Measurements from ENCODE around the gene C5orf52. TPM values are rescaled to one million over a fixed set of nuclear protein-coding genes. Genes with fewer than 3 reads are reported as not detected.
"Not testable (repeated sequence)": the region's sequence is repeated elsewhere in the genome, so short reads cannot be mapped to it uniquely, and the experiment has no call there.

Gene C5orf52
- total RNA-seq, 1 donor from 2014 or later, result not detected

DNA sequence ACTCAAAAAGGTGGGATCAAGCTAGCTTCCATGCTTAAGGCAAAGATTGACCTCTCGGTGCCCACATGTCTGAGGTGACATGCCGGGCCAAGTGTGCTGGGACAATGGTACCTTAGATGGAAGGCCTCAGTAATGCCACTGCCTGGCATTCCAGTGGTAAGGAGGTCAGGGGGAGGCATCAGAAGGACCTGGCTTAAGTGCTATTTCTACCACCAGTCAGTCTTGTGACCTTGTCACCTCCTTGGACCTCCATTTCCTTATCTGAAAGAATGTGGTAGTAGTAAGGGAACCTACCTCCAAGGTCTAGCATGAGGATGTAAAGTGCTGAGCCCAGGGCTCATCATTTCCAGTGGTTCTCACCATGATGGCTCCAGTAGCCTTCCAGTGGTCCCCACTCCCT, 8.9 kb downstream of the C5orf52 start:
- H3K27me3 ChIP-seq (ENCODE audit: control insufficient read depth, insufficient read depth, low read length), result no peaks in the 10 kb centered on the region
- DNase-seq (ENCODE audit: low read depth), result no peak
- H3K36me3 ChIP-seq (ENCODE audit: control insufficient read depth, insufficient read depth, low read length), result no peaks in the 10 kb centered on the region
- H3K4me3 ChIP-seq (ENCODE audit: low read depth, low read length), result no peak overlapping the region
- TF ChIP-seq, protein P1, sequence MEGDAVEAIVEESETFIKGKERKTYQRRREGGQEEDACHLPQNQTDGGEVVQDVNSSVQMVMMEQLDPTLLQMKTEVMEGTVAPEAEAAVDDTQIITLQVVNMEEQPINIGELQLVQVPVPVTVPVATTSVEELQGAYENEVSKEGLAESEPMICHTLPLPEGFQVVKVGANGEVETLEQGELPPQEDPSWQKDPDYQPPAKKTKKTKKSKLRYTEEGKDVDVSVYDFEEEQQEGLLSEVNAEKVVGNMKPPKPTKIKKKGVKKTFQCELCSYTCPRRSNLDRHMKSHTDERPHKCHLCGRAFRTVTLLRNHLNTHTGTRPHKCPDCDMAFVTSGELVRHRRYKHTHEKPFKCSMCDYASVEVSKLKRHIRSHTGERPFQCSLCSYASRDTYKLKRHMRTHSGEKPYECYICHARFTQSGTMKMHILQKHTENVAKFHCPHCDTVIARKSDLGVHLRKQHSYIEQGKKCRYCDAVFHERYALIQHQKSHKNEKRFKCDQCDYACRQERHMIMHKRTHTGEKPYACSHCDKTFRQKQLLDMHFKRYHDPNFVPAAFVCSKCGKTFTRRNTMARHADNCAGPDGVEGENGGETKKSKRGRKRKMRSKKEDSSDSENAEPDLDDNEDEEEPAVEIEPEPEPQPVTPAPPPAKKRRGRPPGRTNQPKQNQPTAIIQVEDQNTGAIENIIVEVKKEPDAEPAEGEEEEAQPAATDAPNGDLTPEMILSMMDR (IDR thresholded peaks at IDR 0.05; ENCODE audit: insufficient read depth, low read length, poor library complexity, severe bottlenecking), result no peak

DNA sequence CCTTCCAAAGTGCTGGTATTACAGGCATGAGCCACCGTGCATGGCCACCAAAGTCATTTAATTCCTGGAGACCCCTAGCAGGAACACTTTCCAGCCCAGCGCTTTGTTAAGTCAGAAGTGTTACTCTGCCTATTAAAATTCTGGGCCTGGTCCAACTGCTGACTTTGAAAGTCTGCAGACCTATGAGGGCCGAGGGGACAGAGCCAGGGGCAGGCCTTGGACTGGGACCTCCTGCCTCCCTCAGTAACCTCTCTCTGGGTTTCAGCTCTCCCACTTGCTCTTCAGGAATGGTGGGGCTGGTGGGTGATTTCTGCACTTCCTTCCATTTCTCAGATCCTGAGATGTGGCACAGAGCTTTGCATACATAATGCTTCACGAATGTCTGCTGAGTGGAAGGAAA, 9.7 kb downstream of the C5orf52 start:
- TF ChIP-seq, protein P1 (IDR thresholded peaks at IDR 0.05; ENCODE audit: insufficient read depth, low read length, poor library complexity, severe bottlenecking), result no peak
- no peak overlapping the region for H3K4me3 ChIP-seq (ENCODE audit: low read depth, low read length)
- H3K27me3 ChIP-seq (ENCODE audit: control insufficient read depth, insufficient read depth, low read length), result no peaks in the 10 kb centered on the region
- no peak for DNase-seq (ENCODE audit: low read depth)
- no peaks in the 10 kb centered on the region for H3K36me3 ChIP-seq (ENCODE audit: control insufficient read depth, insufficient read depth, low read length)

DNA sequence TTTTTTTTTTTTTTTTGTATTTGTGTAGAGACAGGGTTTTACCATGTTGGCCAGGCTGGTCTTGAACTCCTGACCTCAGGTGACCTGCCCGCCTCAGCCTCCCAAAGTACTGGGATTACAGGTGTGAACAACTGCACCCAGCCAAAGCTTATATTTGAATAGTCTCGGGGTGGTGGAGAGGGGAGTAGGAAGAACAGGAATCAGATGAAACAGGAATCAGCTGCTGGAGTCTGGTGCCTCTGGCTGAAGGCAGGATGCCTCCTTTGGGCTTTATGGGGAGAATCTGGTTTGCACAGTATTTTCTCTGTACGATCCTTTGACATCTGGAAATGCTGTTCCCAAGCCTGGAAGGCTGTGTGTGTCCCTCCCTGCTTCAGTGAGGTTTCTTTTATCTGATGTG, 10.9 kb downstream of the C5orf52 start:
- no peak overlapping the region for H3K4me3 ChIP-seq (ENCODE audit: low read depth, low read length)
- no peak for DNase-seq (ENCODE audit: low read depth)
- no peaks in the 10 kb centered on the region for H3K36me3 ChIP-seq (ENCODE audit: control insufficient read depth, insufficient read depth, low read length)
- TF ChIP-seq, protein P1 (IDR thresholded peaks at IDR 0.05; ENCODE audit: insufficient read depth, low read length, poor library complexity, severe bottlenecking), result no peak
- H3K27me3 ChIP-seq (ENCODE audit: control insufficient read depth, insufficient read depth, low read length), result no peaks in the 10 kb centered on the region

DNA sequence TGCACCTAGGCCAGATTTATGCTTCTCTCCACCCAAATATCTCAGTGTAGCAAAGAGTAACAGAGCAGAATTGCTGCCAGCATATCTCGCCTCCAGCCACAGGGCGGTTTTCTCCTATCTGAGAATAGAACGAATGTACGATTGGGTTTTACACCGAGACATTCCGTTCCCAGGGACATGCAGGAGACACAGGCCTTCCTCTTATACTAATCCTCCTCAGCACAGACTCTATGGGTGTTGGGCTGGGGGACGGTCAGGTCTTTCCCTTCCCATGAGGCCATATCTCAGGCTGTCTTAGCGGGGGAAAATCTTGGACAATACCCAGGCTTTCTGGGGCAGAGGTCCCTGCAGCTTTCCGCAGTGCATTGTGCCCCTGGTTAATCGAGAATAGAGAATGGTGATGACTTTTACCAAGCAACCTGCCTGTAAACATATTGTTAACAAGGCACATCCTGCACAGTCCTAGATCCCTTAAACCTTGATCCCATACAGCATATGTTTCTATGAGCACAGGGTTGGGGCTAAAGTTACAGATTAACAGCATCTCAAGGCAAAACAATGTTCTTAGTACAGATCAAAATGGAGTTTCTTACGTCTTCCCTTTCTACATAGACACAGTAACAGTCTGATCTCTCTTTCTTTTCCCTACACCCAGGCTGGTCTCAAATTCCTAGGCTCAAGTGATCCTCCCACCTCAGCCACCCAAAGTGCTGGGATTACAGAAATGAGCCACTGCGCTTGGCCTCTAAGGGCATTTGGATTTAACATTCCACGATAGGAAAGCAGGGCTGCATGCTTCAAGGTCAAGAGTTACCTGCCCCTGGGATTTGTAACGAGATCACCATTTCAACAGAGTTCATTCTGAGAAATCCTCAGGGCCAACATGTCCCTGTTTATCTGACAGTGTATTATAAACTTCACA, 15.2 kb downstream of the C5orf52 start:
- not testable (repeated sequence) for H3K4me3 ChIP-seq (ENCODE audit: low read depth, low read length); DNase-seq (ENCODE audit: low read depth); H3K27me3 ChIP-seq (ENCODE audit: control insufficient read depth, insufficient read depth, low read length); H3K36me3 ChIP-seq (ENCODE audit: control insufficient read depth, insufficient read depth, low read length)

DNA sequence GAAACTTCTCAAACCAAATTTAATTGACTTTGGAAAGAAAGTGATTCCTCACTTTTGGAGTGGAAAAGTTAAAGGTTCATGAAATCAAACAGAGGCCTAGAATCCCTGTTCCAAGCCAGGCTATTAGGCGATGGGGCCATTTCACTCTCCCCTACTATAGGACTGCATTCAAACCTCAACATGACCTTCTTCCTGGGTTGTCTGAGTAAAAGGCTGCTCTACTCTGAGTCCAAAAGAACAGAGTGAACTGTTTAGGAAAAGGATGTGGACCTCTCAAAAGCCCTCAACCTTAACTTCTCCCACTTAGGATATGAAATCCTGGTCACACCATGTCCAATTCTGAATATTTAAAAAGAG, 15.8 kb downstream of the C5orf52 start:
- Histone ChIP-seq H3K36me3 (ENCODE audit: control insufficient read depth, insufficient read depth, low read length) (no peaks in the 10 kb centered on the region), H3K4me3 (ENCODE audit: low read depth, low read length) (no peak overlapping the region), H3K27me3 (ENCODE audit: control insufficient read depth, insufficient read depth, low read length) (no peaks in the 10 kb centered on the region)
- TF ChIP-seq, protein P1 (IDR thresholded peaks at IDR 0.05; ENCODE audit: insufficient read depth, low read length, poor library complexity, severe bottlenecking), result no peak
- DNase-seq (ENCODE audit: low read depth), result no peak

DNA sequence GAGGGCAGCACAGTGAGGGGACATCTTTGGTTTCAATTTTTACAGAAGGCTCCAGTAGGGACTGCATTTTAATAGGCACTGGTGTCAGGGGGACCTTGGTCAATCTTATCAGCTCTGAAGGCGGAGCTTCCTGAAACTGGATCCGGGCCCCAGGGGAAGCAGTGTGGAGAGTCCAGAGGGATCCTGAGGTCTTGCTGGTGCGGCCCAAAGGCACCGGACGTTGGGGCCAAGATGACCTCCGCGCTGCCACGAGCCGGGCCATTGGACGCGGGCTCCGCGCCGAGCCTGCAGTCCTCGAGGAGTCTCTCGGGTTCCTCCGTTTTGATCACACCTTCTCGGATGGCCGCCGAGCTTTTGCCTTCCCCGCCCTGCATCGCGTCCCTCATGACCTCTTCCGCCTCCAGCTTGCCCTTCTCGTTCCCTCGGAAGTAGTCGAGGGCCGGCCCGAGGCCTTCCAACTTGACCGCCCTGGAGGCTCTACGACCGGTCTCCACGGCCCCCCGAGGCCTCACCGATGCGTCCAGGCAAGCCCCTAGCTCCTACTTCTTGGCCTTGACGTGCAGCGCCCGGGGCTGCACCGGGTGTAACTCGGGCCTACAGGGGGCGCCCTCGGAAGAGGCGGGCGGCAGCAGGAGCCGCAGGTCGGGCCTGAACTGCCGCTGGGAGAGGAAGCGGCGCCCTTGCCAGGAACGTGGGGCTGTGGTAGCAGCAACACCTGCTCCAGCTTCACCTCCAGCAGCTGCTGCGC, 18.8 kb downstream of the C5orf52 start:
- H3K4me3 ChIP-seq (ENCODE audit: low read depth, low read length), result no peak overlapping the region

More for the DNA sequence above, 18.8 kb downstream of the C5orf52 start:
- Histone ChIP-seq H3K36me3 (ENCODE audit: control insufficient read depth, insufficient read depth, low read length) (no peaks in the 10 kb centered on the region), H3K27me3 (ENCODE audit: control insufficient read depth, insufficient read depth, low read length) (no peaks in the 10 kb centered on the region)
- TF ChIP-seq, protein P1 (IDR thresholded peaks at IDR 0.05; ENCODE audit: insufficient read depth, low read length, poor library complexity, severe bottlenecking), result peak; percentile 35
- DNase-seq (ENCODE audit: low read depth), result no peak

All from kidney epithelial cell (primary cell).